Measurements from ENCODE around the gene SH3BP1. TPM values are rescaled to one million over a fixed set of nuclear protein-coding genes. Genes with fewer than 3 reads are reported as not detected.
A peak's percentile ranks its signal among the peaks of the same experiment; 100 is the strongest.

SH3BP1 gene
- total and polyA plus RNA-seq, 9 of the 15 experiments (the other 6 are each of a cell fraction or from before 2014, with no cell fraction given), result 0.10 to 36.2 (median 10.4) TPM

- TF ChIP-seq, protein P1, sequence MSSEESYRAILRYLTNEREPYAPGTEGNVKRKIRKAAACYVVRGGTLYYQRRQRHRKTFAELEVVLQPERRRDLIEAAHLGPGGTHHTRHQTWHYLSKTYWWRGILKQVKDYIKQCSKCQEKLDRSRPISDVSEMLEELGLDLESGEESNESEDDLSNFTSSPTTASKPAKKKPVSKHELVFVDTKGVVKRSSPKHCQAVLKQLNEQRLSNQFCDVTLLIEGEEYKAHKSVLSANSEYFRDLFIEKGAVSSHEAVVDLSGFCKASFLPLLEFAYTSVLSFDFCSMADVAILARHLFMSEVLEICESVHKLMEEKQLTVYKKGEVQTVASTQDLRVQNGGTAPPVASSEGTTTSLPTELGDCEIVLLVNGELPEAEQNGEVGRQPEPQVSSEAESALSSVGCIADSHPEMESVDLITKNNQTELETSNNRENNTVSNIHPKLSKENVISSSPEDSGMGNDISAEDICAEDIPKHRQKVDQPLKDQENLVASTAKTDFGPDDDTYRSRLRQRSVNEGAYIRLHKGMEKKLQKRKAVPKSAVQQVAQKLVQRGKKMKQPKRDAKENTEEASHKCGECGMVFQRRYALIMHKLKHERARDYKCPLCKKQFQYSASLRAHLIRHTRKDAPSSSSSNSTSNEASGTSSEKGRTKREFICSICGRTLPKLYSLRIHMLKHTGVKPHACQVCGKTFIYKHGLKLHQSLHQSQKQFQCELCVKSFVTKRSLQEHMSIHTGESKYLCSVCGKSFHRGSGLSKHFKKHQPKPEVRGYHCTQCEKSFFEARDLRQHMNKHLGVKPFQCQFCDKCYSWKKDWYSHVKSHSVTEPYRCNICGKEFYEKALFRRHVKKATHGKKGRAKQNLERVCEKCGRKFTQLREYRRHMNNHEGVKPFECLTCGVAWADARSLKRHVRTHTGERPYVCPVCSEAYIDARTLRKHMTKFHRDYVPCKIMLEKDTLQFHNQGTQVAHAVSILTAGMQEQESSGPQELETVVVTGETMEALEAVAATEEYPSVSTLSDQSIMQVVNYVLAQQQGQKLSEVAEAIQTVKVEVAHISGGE (CRISPR knock-in tag; IDR thresholded peaks at IDR 0.05), result 0 out of 6 replicates have a peak, but pooled peaks of 1 of the 3 experiments have one; percentile 21
- TF ChIP-seq ILK (tag; IDR thresholded peaks at IDR 0.05; ENCODE audit: borderline replicate concordance, low read depth) (no peak), SRF (CRISPR knock-in tag; IDR thresholded peaks at IDR 0.05) (peak in 1 of 2 experiments; percentile 24; a peak in 1 of 4 replicates), KDM1A (IDR thresholded peaks at IDR 0.05) (peak in 1 of 2 experiments; percentile 86; a peak in 2 of 4 replicates), TCF7L2 (IDR thresholded peaks at IDR 0.05; ENCODE audit: low read depth, low read length) (no peak), FUS (optimal IDR thresholded peaks at IDR 0.05; ENCODE audit: low read depth, low read length) (no peak), PHF8 (IDR thresholded peaks at IDR 0.05; ENCODE audit: borderline replicate concordance, low read length) (peak; percentile 35; the same call in 1 of the 2 replicates), POLR2AphosphoS2 (IDR thresholded peaks at IDR 0.05; ENCODE audit: low read length) (no peak)
These were observed 512 bp downstream of the SH3BP1 start (continued) for GRCh38 chr22:37639771-37640590.
